SK-N-SH treated with all-trans-retinoic acid at 6 μM for 48 hours (cell line): ENCODE measurements around the gene ADAMTS2.

Experiments
- ARNTL ChIP-seq: fragments of 450-650 bp; formaldehyde crosslinking; IDR thresholded peaks from 2 replicates; pipeline ENCODE4 v1.5.0; 2020; ENCODE audit warnings: low read depth, mild to moderate bottlenecking, moderate library complexity, borderline replicate concordance
- ESRRG ChIP-seq: fragments of 250-450 bp; sonication (Bioruptor Pico); IDR thresholded peaks from 2 replicates; pipeline ENCODE4 v1.6.1; 2021; ENCODE audit warnings: mild to moderate bottlenecking
- ISL1 ChIP-seq: fragments of 250-450 bp; sonication (Bioruptor Pico); IDR thresholded peaks from 2 replicates; pipeline ENCODE4 v2.1.2; 2022; ENCODE audit warnings: mild to moderate bottlenecking, moderate library complexity
- OSR1 ChIP-seq: fragments of 250-450 bp; sonication (Bioruptor Pico); IDR thresholded peaks from 2 replicates; pipeline ENCODE4 v1.8.0; 2022; ENCODE audit warnings: moderate library complexity, mild to moderate bottlenecking, inconsistent platforms
- PATZ1 ChIP-seq: fragments of 250-450 bp; sonication (Bioruptor Pico); IDR thresholded peaks from 2 replicates; pipeline ENCODE4 v1.8.0; 2020; ENCODE audit warnings: mild to moderate bottlenecking, moderate library complexity, borderline replicate concordance
- RARB ChIP-seq: fragments of 250-450 bp; sonication (Bioruptor Pico); IDR thresholded peaks from 2 replicates; pipeline ENCODE4 v1.8.0; 2021; ENCODE audit warnings: mild to moderate bottlenecking, moderate library complexity
- TCF4 ChIP-seq: fragments of 250-450 bp; sonication (Bioruptor Pico); IDR thresholded peaks from 2 replicates; pipeline ENCODE4 v1.8.0; 2021; ENCODE audit warnings: mild to moderate bottlenecking, moderate library complexity, borderline replicate concordance
- ZFP30 ChIP-seq: fragments of 450-650 bp; formaldehyde crosslinking; IDR thresholded peaks from 2 replicates; pipeline ENCODE4 v1.5.0; 2022; ENCODE audit warnings: mild to moderate bottlenecking, moderate library complexity
- TF ChIP-seq, protein P1 (sequence below): fragments of 250-450 bp; sonication (Bioruptor Pico); IDR thresholded peaks from 2 replicates; pipeline ENCODE4 v1.5.1; 2020; ENCODE audit warnings: low read depth, mild to moderate bottlenecking, moderate library complexity

DNA sequence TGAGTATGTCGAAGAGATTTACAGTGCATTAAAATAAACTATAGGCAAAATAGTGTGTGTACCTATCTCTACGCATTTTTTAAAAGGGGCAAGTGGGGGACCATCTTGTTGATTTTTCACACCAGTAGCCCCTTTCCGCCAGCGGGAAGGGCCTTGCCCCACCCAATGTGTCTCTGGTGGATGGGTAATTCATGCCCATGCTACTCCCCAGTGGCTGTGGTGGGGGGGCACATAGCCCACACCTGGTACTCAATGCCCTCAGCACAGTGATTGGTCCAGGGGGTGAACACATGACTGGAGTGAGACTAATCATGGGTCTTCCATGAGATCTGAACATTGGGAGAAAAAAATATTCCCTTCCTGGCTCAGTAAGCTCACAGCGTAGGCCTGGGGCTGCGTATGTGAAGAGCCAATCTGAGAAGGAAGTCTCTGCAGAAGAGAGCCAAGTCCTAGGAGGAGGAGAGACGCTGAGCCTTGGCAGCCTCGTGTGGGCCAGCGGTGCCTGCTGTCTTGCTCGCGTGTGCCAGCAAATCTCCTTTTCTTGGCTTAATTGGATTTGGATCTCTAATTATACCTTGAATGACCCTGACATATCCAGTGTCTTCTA, 103.4 kb downstream of the ADAMTS2 start:
- TF ChIP-seq RARB (no peak), OSR1 (CRISPR knock-in tag) (no peak), PATZ1 (no peak), TCF4 (CRISPR knock-in tag) (no peak), ARNTL (no peak), ZFP30 (CRISPR knock-in tag) (no peak), ISL1 (no peak), ESRRG (CRISPR knock-in tag) (no peak)
- TF ChIP-seq, protein P1, sequence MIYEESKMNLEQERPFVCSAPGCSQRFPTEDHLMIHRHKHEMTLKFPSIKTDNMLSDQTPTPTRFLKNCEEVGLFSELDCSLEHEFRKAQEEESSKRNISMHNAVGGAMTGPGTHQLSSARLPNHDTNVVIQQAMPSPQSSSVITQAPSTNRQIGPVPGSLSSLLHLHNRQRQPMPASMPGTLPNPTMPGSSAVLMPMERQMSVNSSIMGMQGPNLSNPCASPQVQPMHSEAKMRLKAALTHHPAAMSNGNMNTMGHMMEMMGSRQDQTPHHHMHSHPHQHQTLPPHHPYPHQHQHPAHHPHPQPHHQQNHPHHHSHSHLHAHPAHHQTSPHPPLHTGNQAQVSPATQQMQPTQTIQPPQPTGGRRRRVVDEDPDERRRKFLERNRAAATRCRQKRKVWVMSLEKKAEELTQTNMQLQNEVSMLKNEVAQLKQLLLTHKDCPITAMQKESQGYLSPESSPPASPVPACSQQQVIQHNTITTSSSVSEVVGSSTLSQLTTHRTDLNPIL (CRISPR knock-in tag), result no peak
